Endothelial cell of umbilical vein (primary cell): ENCODE measurements around the gene GUCY2D. TPM values are rescaled to one million over a fixed set of nuclear protein-coding genes. Genes with fewer than 3 reads are reported as not detected.

Experiments used
- BruUV-seq: library from RNA; stranded (reverse); fragments of 400-500 nt; replicated peaks from 2 replicates; lab custom pipeline; 2021; lab: Mats Ljungman, UMichigan
- CTCF ChIA-PET: fragments of 300-600, 350-600 bp; sonication (Branson Sonifier 250); formaldehyde crosslinking; loops from one replicate; lab custom pipeline; 2021; ENCODE audit warnings: antibody characterized with exemption, inconsistent platforms; lab: Charles Lee
- POLR2A ChIA-PET: fragments of 300-600, 350-600 bp; sonication (Branson Sonifier 250); formaldehyde crosslinking; loops from one replicate; lab custom pipeline; 2021; ENCODE audit warnings: antibody characterized with exemption, inconsistent platforms; lab: Charles Lee
- DNase-seq: peaks from one replicate; pipeline ENCODE4 v3.0.0-alpha.2; 2011; ENCODE audit warnings: low read depth, low spot score
- FAIRE-seq: peaks from 2 replicates; lab custom pipeline; 2011; peaks lifted over from hg19 to GRCh38; lab: Jason Lieb, UNC
- H2AFZ ChIP-seq: 2 replicates; pipeline ENCODE4 v1.6.0; 2012; ENCODE audit warnings: low read depth, low read length, control low read depth, inconsistent platforms
- H3K27ac ChIP-seq: 2 replicates; pipeline ENCODE4 v1.5.1; 2011; ENCODE audit warnings: low read depth, mild to moderate bottlenecking, control low read depth, low read length, moderate library complexity; ENCODE audit not compliant: insufficient read depth
- H3K27me3 ChIP-seq, 2 experiments: 2 replicates each; pipeline versions ENCODE4 v1.6.0 to v1.6.1; 2011; ENCODE audit warnings: low read length in 2 of 2, mixed read lengths in 1 of 2; ENCODE audit not compliant: control insufficient read depth in 2 of 2, insufficient read depth in 2 of 2
- H3K36me3 ChIP-seq, 2 experiments: 2 replicates in 1 of 2; 3 replicates in 1 of 2; pipeline ENCODE4 v1.5.1; 2011; ENCODE audit warnings: low read length in 2 of 2, mild to moderate bottlenecking in 1 of 2, moderate library complexity in 1 of 2; ENCODE audit not compliant: control insufficient read depth in 2 of 2, insufficient read depth in 2 of 2; ENCODE audit errors: extremely low read depth in 1 of 2
- H3K4me1 ChIP-seq: 3 replicates; pipeline ENCODE4 v1.5.1; 2011; ENCODE audit warnings: mild to moderate bottlenecking, low read length; ENCODE audit not compliant: control insufficient read depth, insufficient read depth; ENCODE audit errors: extremely low read depth
- H3K4me2 ChIP-seq: 2 replicates; pipeline ENCODE4 v1.6.1; 2011; ENCODE audit warnings: low read length, control low read depth, mixed read lengths; ENCODE audit not compliant: insufficient read depth
- H3K4me3 ChIP-seq, 3 experiments: fragments of 200-600 bp in 1 of 3; sonication (generic), shearing (Covaris generic) in 1 of 3; replicated peaks in 1 of 3; 2 replicates each; pipeline ENCODE4 v1.5.1; 2011 to 2016; ENCODE audit warnings: control low read depth in 3 of 3, low read length in 3 of 3, mild to moderate bottlenecking in 2 of 3, inconsistent platforms in 1 of 3, low read depth in 1 of 3, moderate library complexity in 1 of 3; ENCODE audit not compliant: insufficient read depth in 1 of 3
- H3K79me2 ChIP-seq: 2 replicates; pipeline ENCODE4 v1.6.0; 2012; ENCODE audit warnings: low read length, inconsistent platforms; ENCODE audit not compliant: control insufficient read depth, insufficient read depth
- H3K9ac ChIP-seq: replicated peaks from 2 replicates; pipeline ENCODE3; 2011; ENCODE audit warnings: low read length, control low read depth; ENCODE audit not compliant: insufficient read depth; ENCODE audit errors: extremely low read depth
- H3K9me1 ChIP-seq: replicated peaks from 3 replicates; pipeline ENCODE4 v1.6.0; 2011; ENCODE audit warnings: mild to moderate bottlenecking, low read length; ENCODE audit not compliant: control insufficient read depth, insufficient read depth; ENCODE audit errors: extremely low read depth
- H3K9me3 ChIP-seq: replicated peaks from 2 replicates; pipeline ENCODE4 v1.5.1; 2012; ENCODE audit warnings: low read length, inconsistent platforms; ENCODE audit not compliant: control insufficient read depth, insufficient read depth
- H4K20me1 ChIP-seq: replicated peaks from 2 replicates; pipeline ENCODE3; 2011; ENCODE audit warnings: mild to moderate bottlenecking, low read length; ENCODE audit not compliant: control insufficient read depth, insufficient read depth; ENCODE audit errors: extremely low read depth
- EZH2 ChIP-seq: IDR thresholded peaks from 2 replicates; pipeline ENCODE4 v1.6.1; 2012; ENCODE audit warnings: borderline replicate concordance, low read depth, mild to moderate bottlenecking, moderate library complexity, low read length, inconsistent platforms; ENCODE audit not compliant: severe bottlenecking
- FOS ChIP-seq: IDR thresholded peaks from 2 replicates; pipeline ENCODE4 v1.6.1; 2011; ENCODE audit warnings: mild to moderate bottlenecking, low read length, moderate library complexity, borderline replicate concordance; ENCODE audit not compliant: insufficient read depth
- GATA2 ChIP-seq: IDR thresholded peaks from 2 replicates; pipeline ENCODE4 v1.7.0; 2011; ENCODE audit warnings: low read depth, mild to moderate bottlenecking, moderate library complexity, mixed read lengths, low read length; ENCODE audit not compliant: insufficient read length, insufficient read depth
- JUN ChIP-seq: IDR thresholded peaks from 2 replicates; pipeline ENCODE4 v1.6.1; 2011; ENCODE audit warnings: borderline replicate concordance, low read depth; ENCODE audit not compliant: insufficient read length, insufficient read depth
- MYC ChIP-seq: IDR thresholded peaks from one replicate; pipeline ENCODE4 v1.6.1; 2011; ENCODE audit warnings: mild to moderate bottlenecking, low read depth, low read length
- POLR2A ChIP-seq: IDR thresholded peaks from 2 replicates; pipeline ENCODE4 v1.6.1; 2012; ENCODE audit warnings: low read depth, mild to moderate bottlenecking, control low read depth, low read length
- POLR2AphosphoS5 ChIP-seq: IDR thresholded peaks from 2 replicates; pipeline ENCODE4 v1.6.1; 2012; ENCODE audit warnings: low read depth, mild to moderate bottlenecking, control low read depth, low read length, moderate library complexity; ENCODE audit not compliant: insufficient read depth
- dilution Hi-C: fragments of 300-500 bp; cut with MboI; formaldehyde crosslinking; loops from one replicate; pipeline ENCODE4 v1.15.0; 2019; ENCODE audit warnings: low sequenced_read_pairs; ENCODE audit not compliant: extremely low pct_ligation_motif_present
- intact Hi-C: fragments of 100-400 bp; cut with micrococcal nuclease; formaldehyde crosslinking; loops from one replicate; pipeline ENCODE4 v1.10.0; 2022
- polyA plus RNA-seq, 4 experiments: library from polyadenylated mRNA; depleted of rRNA in 3 of 4; stranded (reverse) in 3 of 4; unstranded in 1 of 4; fragments of >200 nt; gene quantifications; 2 replicates each; pipeline versions ENCODE4 v1.2.1 to v1.2.3, GENCODE V29; 2011 to 2012; ENCODE audit warnings: missing spikeins in 1 of 4
- total RNA-seq: library from RNA; stranded (reverse); gene quantifications from 2 replicates; pipeline ENCODE4 v1.2.3, GENCODE V29; 2021
- TF ChIP-seq, protein P1 (sequence below): IDR thresholded peaks from 2 replicates; pipeline ENCODE4 v1.6.1; 2011; ENCODE audit not compliant: insufficient read depth, insufficient read length
- TF ChIP-seq, protein P2 (sequence below), 2 donors: IDR thresholded peaks; 1 replicate in 1 of 2; 2 replicates in 1 of 2; pipeline ENCODE4 v1.5.1; 2011; ENCODE audit warnings: low read length in 2 of 2, mild to moderate bottlenecking in 2 of 2, moderate library complexity in 2 of 2, control low read depth in 1 of 2, inconsistent platforms in 1 of 2, low read depth in 1 of 2; ENCODE audit not compliant: insufficient read depth in 1 of 2; ENCODE audit errors: extremely low read depth in 1 of 2

GUCY2D gene
- total and polyA plus RNA-seq, 2 donors (not counting 3 experiments of a cell fraction or from before 2014, with no cell fraction given): not detected

GRCh38 chr17:8048736-8049135 is 46.3 kb downstream of the GUCY2D start:
- Histone ChIP-seq H3K4me2 (no peak overlapping the region), H2AFZ (no peak overlapping the region), H3K9me3 (no peaks in the 10 kb centered on the region), H3K27me3 (peaks cover 0 to 3% of the 10 kb centered on the region in 2 experiments), H4K20me1 (no peaks in the 10 kb centered on the region), H3K4me1 (no peaks in the 10 kb centered on the region), H3K9me1 (no peaks in the 10 kb centered on the region), H3K36me3 (no peaks in the 10 kb centered on the region), H3K4me3 (no peak overlapping the region), H3K27ac (no peak overlapping the region), H3K9ac (no peak overlapping the region), H3K79me2 (no peaks in the 10 kb centered on the region)
- intact Hi-C loops: no loop called here
- no TSS peak for BruUV-seq
- TF ChIP-seq GATA2 (no peak), JUN (no peak), FOS (no peak), MYC (no peak)
- TF ChIP-seq, protein P1, sequence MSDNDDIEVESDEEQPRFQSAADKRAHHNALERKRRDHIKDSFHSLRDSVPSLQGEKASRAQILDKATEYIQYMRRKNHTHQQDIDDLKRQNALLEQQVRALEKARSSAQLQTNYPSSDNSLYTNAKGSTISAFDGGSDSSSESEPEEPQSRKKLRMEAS: no peak
- dilution Hi-C loops: no loop called here
- ChIA-PET POLR2A (no interaction called here), CTCF (interaction anchor here (1.3 kb wide), 1 partner anchor 12 kb away, joined by 3 read pairs; no protein-coding TSS in a partner anchor)
- DNase-seq (no peak), FAIRE-seq (no peak)

GRCh38 chr17:8051831-8052230 is 49.4 kb downstream of the GUCY2D start:
- Histone ChIP-seq H3K4me3 (no peak overlapping the region), H3K4me1 (peaks cover 11% of the 10 kb centered on the region), H3K79me2 (no peaks in the 10 kb centered on the region), H3K4me2 (no peak overlapping the region), H3K9me3 (no peaks in the 10 kb centered on the region), H3K9me1 (no peaks in the 10 kb centered on the region), H2AFZ (no peak overlapping the region), H3K36me3 (no peaks in the 10 kb centered on the region), H3K27me3 (peaks cover 0 to 2% of the 10 kb centered on the region in 2 experiments), H3K27ac (no peak overlapping the region), H4K20me1 (no peaks in the 10 kb centered on the region), H3K9ac (no peak overlapping the region)
- dilution Hi-C loops (no loop called here), intact Hi-C loops (no loop called here)
- POLR2A ChIA-PET: no interaction called here
- DNase-seq: no peak
- no TSS peak for BruUV-seq
- FAIRE-seq: no peak
- TF ChIP-seq POLR2A (no peak), MYC (no peak), GATA2 (no peak), JUN (no peak), EZH2 (no peak), FOS (no peak), POLR2AphosphoS5 (no peak)
- TF ChIP-seq, protein P1: no peak
- TF ChIP-seq, protein P2, sequence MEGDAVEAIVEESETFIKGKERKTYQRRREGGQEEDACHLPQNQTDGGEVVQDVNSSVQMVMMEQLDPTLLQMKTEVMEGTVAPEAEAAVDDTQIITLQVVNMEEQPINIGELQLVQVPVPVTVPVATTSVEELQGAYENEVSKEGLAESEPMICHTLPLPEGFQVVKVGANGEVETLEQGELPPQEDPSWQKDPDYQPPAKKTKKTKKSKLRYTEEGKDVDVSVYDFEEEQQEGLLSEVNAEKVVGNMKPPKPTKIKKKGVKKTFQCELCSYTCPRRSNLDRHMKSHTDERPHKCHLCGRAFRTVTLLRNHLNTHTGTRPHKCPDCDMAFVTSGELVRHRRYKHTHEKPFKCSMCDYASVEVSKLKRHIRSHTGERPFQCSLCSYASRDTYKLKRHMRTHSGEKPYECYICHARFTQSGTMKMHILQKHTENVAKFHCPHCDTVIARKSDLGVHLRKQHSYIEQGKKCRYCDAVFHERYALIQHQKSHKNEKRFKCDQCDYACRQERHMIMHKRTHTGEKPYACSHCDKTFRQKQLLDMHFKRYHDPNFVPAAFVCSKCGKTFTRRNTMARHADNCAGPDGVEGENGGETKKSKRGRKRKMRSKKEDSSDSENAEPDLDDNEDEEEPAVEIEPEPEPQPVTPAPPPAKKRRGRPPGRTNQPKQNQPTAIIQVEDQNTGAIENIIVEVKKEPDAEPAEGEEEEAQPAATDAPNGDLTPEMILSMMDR (IDR thresholded peaks at IDR 0.05; ENCODE audit: extremely low read depth in 1 of 2, insufficient read depth in 1 of 2, low read depth in 1 of 2, low read length in 2 of 2): no peak
- CTCF ChIA-PET: interaction anchor here (2.6 kb wide), 1 partner anchor 10 kb away, joined by 13 read pairs; no protein-coding TSS in a partner anchor
